ENCODE results near the gene CEMIP.

Gene CEMIP

GRCh38 chr15:80990955-80991354 is 211.8 kb downstream of the CEMIP start:
- no peak for DNase-seq

GRCh38 chr15:80991421-80991820 is 212.3 kb downstream of the CEMIP start:
- DNase-seq = no peak

DNA sequence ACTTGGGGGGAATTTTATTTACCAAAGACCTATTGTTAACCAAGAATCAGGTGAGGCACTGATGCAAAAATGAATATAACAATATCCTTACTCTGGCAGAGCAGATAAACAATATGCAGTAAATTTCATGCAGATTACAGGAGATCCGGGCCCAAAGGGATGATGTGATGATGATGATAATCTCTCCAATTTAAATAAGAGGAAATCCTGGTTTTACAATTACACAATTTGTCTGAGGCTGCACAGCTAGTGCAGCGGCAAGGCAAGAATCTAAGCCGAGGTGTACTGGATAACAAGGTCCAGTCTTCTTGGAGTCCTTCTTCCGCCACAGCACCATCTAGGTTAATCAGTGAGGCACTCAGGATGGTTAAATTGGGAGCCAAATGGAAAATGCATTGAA is 212.8 kb downstream of the CEMIP start:
- no peak for DNase-seq

- no peak for DNase-seq
Observed at GRCh38 chr15:80992441-80992840, 213.3 kb downstream of the CEMIP start.

DNA sequence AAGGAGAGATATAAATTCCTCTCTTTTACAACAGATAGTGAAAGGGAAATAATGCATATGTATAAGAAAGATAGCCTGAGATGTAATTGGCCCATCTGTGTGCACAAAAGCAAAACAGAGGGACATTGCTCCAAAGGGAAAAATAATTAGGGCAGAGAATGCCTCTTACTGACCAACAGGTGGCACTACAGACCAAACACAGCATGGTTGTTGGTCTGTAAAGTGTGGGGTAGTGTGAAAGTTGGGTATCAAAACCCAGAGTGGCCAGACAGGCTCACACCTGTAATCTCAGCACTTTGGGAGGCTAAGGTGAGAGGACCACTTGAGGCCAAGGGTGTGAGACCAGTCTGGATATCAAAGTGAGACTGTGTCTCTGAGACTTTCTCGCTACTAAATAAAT is 217.1 kb downstream of the CEMIP start:
- DNase-seq = no peak

GRCh38 chr15:80997692-80998091 is 218.5 kb downstream of the CEMIP start:
- no peak for DNase-seq

DNA sequence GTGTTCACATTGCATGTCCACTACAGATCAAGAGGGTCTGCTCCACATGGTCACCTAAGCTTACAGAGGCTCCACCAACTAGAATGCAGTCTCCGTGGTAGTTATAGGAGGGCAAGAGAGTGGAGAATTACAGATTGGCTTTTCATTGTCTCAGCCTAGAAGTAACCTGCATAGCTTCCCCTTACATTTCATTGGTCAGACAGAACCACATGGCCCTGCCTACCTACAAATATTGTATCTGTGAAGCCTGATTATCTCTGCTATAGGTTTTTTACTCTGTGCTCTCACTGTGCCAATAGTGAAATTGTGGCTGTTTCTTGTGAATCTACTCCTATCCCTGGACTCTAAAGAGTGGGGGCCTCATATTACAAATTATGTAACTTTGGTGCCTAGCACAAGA is 219.1 kb downstream of the CEMIP start:
- no peak for DNase-seq

- no peak for DNase-seq
Observed at GRCh38 chr15:80999623-81000036, 220.5 kb downstream of the CEMIP start.

- DNase-seq = no peak
Observed at GRCh38 chr15:81000144-81000623, 221.0 kb downstream of the CEMIP start.

- peak; percentile 83 for DNase-seq
Observed at GRCh38 chr15:81000624-81001151, 221.5 kb downstream of the CEMIP start, which contains the start of gene TLNRD1. TLNRD1 (plus strand) TSS chr15:81000923; CDS start chr15:81002272, 1,349 bp downstream.

Data from NCI-H1417 treated with DMSO at 0.1 percent for 48 hours (cell line).